Tibial nerve (tissue), 4 donors: ENCODE data around the gene GRIK3. TPM values are rescaled to one million over a fixed set of nuclear protein-coding genes. Genes with fewer than 3 reads are reported as not detected.
"Not testable (repeated sequence)": the region's sequence is repeated elsewhere in the genome, so short reads cannot be mapped to it uniquely, and the experiment has no call there.

Source experiments
- DNase-seq, 2 donors: peaks; one replicate each; pipeline ENCODE4 v3.0.0-alpha.2; 2019; ENCODE audit warnings: low spot score in 2 of 2
- H3K27ac ChIP-seq, 4 donors: fragments of 200-600 bp; sonication (generic) in 3 of 4; one replicate each; pipeline ENCODE4 v1.5.1; 2017 to 2019; ENCODE audit warnings: mild to moderate bottlenecking in 1 of 4
- H3K27me3 ChIP-seq, 2 donors: fragments of 200-600 bp; sonication (generic) in 1 of 2; one replicate each; pipeline versions ENCODE4 v1.5.1 to v1.6.0; 2017 to 2019
- H3K36me3 ChIP-seq, 3 donors: fragments of 200-600 bp; sonication (generic); one replicate each; pipeline ENCODE4 v1.5.1; 2018 to 2019
- H3K4me1 ChIP-seq, 4 donors: fragments of 200-600 bp; sonication (generic) in 3 of 4; one replicate each; pipeline ENCODE4 v1.5.1; 2017 to 2019
- H3K4me3 ChIP-seq, 4 donors: fragments of 200-600 bp; sonication (generic) in 3 of 4; one replicate each; pipeline ENCODE4 v1.5.1; 2017 to 2019; ENCODE audit warnings: mild to moderate bottlenecking in 1 of 4, moderate library complexity in 1 of 4
- H3K9me3 ChIP-seq, 4 donors: fragments of 200-600 bp; sonication (generic) in 3 of 4; one replicate each; pipeline ENCODE4 v1.5.1; 2017 to 2019
- CTCF ChIP-seq, 5 experiments: fragments of 200-600 bp in 3 of 5; fragments of 450-650 bp in 2 of 5; sonication (generic) in 3 of 5; IDR thresholded peaks; one replicate each; pipeline ENCODE4 v1.5.1; 2016 to 2019; ENCODE audit warnings: antibody characterized with exemption in 5 of 5, mild to moderate bottlenecking in 3 of 5, moderate library complexity in 2 of 5
- EP300 ChIP-seq, 2 donors: sonication (generic); formaldehyde crosslinking; IDR thresholded peaks; one replicate each; pipeline ENCODE4 v1.6.1; 2017; ENCODE audit warnings: antibody characterized with exemption in 2 of 2, mild to moderate bottlenecking in 1 of 2
- POLR2A ChIP-seq, 2 donors: fragments of 450-650 bp; IDR thresholded peaks; one replicate each; pipeline ENCODE4 v1.6.1; 2017; ENCODE audit warnings: antibody characterized with exemption in 2 of 2, mild to moderate bottlenecking in 2 of 2, moderate library complexity in 2 of 2
- WGBS, 2 donors: methylation state at CpG; one replicate each; pipeline ENCODE4 v1.1.5; 2018; 5-methylcytosine and 5-hydroxymethylcytosine counted together
- total RNA-seq, 4 donors: library from RNA; depleted of rRNA; stranded (reverse); fragments of >200 nt; gene quantifications; one replicate each; pipeline ENCODE4 v1.1.0, GENCODE V29; 2016

GRIK3 gene
- total RNA-seq, 4 donors from 2014 or later = 12.8 to 26.2 (median 21.7) TPM

- no peak for DNase-seq
- Histone ChIP-seq H3K9me3 (no peaks in the 10 kb centered on the region), H3K27me3 (no peaks in the 10 kb centered on the region), H3K27ac (no peak overlapping the region), H3K4me3 (no peak overlapping the region), H3K4me1 (peaks cover 0 to 28% (median 0%) of the 10 kb centered on the region in 4 donors), H3K36me3 (no peaks in the 10 kb centered on the region)
- TF ChIP-seq POLR2A (IDR thresholded peaks at IDR 0.05) (no peak), CTCF (IDR thresholded peaks at IDR 0.05) (no peak), EP300 (IDR thresholded peaks at IDR 0.05) (no peak)
- WGBS, 2 donors = 64 to 67% methylated on average over 7 of the region's 7 CpGs
These were observed 121.9 kb downstream of the GRIK3 start for GRCh38 chr1:36912365-36912865.

DNA sequence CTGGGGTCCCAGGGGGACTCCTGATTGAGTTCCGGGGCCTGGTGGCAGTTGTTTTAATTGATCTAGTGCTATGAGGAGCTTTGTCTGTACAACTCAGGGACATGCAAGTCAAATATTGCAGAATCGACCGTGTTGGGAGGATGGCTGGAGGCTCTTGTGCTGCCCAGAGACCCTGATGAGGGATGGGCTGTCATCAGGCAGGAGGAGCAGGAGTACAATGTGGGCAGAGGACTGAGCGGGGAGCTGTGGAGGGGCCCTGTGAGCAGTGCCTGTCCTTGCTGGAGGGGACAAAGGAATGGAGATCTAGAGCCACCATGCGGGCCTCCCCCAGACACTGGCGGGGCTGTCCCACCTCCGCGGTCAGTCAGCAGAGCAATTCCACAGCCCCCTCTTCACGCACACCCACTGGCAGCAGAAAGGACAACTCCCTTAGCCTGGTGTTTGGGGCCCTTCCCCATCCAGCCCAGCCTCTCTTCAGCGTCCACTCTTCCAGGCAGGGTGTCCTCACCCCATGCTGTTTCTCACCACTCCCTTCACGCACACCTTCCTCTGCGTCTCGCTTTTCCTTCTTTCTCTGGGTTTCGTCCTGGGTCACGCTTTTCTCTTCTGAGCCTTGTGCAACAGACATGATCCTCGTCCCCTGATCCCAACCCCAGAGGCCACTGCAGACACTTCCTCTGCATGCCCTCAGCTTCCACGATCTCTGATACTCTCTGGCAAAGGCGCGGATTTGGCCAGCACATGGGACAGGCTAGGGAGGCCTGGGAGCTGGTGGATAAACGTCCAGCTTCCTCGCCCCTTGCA, 122.6 kb downstream of the GRIK3 start:
- DNase-seq = no peak
- Histone ChIP-seq H3K4me3 (no peak overlapping the region), H3K27ac (no peak overlapping the region), H3K27me3 (no peaks in the 10 kb centered on the region), H3K4me1 (peaks cover 0 to 28% (median 0%) of the 10 kb centered on the region in 4 donors), H3K9me3 (no peaks in the 10 kb centered on the region), H3K36me3 (no peaks in the 10 kb centered on the region)
- 73 to 82% methylated on average over 21 of the region's 21 CpGs for WGBS, 2 donors
- TF ChIP-seq EP300 (IDR thresholded peaks at IDR 0.05) (no peak), POLR2A (IDR thresholded peaks at IDR 0.05) (no peak), CTCF (IDR thresholded peaks at IDR 0.05) (no peak)

- H3K4me1 ChIP-seq = peaks cover 0 to 28% (median 0%) of the 10 kb centered on the region in 4 donors
- H3K9me3 ChIP-seq = no peaks in the 10 kb centered on the region
- no peak for DNase-seq
- H3K36me3 ChIP-seq = no peaks in the 10 kb centered on the region
- WGBS, 2 donors = 68 to 70% methylated on average over 9 of the region's 9 CpGs
- H3K27ac ChIP-seq = no peak overlapping the region
- no peak overlapping the region for H3K4me3 ChIP-seq
- H3K27me3 ChIP-seq = no peaks in the 10 kb centered on the region
- TF ChIP-seq POLR2A (IDR thresholded peaks at IDR 0.05) = no peak
- TF ChIP-seq CTCF (IDR thresholded peaks at IDR 0.05) = no peak
- TF ChIP-seq EP300 (IDR thresholded peaks at IDR 0.05) = no peak
These were observed 123.3 kb downstream of the GRIK3 start for GRCh38 chr1:36910886-36911540.

DNA sequence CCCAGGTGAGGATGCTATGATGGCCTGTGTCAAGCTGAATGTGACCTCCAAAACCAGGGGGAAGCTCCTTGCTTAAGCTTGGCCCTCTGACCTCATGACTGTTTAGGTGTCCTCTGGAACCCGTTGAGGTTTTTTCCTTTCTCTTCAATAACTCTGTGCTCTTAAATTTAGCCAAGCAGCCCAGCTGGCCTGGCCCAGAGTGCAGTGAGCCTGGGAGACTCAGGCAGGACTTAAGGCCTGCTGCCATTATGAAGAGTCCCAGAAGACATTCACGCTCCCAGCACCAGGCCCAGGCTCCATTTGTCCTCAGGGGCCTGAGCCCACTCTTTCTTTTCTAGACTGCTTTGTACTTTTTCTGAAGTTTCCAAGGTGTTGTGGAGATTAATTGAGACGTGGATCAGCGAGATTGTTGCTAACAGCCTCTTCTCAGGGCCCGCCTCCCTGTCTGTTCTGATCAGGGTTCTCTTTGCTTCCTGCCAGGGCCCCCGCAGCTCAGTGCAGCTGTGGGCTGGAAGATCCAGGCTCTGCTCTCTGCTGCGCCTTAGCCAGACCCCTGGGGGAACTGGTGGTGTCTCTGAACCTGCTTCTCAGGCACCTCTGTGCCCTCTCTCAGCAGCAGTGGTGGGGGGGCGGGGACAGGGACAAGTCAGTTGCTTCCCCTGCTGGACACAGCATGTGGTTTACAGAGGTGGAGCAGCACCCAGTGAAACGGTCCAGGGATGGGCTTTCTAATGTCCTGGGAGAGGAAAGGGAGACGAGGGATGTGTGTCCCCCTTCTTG, 124.2 kb downstream of the GRIK3 start:
- 43 to 53% methylated on average over 7 to 10 of the region's 10 CpGs for WGBS, 2 donors
- H3K4me1 ChIP-seq = peaks cover 0 to 28% (median 0%) of the 10 kb centered on the region in 4 donors
- TF ChIP-seq POLR2A (IDR thresholded peaks at IDR 0.05) (no peak), EP300 (IDR thresholded peaks at IDR 0.05) (no peak), CTCF (IDR thresholded peaks at IDR 0.05) (no peak)
- H3K4me3 ChIP-seq = no peak overlapping the region
- no peaks in the 10 kb centered on the region for H3K9me3 ChIP-seq
- H3K27ac ChIP-seq = no peak overlapping the region
- no peaks in the 10 kb centered on the region for H3K36me3 ChIP-seq
- no peak for DNase-seq
- no peaks in the 10 kb centered on the region for H3K27me3 ChIP-seq

DNA sequence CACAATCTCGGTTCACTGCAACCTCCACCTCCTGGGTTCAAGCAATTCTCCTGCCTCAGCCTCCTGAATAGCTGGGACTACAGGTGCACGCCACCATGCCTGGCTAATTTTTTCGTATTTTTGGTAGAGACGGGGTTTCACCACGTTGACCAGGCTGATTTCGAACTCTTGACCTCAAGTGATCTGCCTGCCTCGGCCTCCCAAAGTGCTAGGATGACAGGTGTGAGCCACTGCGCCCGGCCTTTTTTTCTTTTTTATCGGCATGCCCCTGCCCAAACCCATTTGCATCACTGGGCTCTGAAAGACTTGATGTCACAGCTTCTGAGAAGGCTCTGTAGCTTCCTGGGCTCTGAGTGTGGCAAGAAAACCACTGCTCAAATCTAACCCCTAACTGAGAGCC, 125.0 kb downstream of the GRIK3 start:
- not testable (repeated sequence) for H3K27ac ChIP-seq, H3K4me3 ChIP-seq, H3K27me3 ChIP-seq, H3K9me3 ChIP-seq, H3K36me3 ChIP-seq, DNase-seq
- WGBS, 2 donors = 91 to 93% methylated on average over 10 of the region's 10 CpGs
- peaks cover 0 to 28% (median 0%) of the 10 kb centered on the region in 4 donors for H3K4me1 ChIP-seq
